Osteoblast (primary cell): Measurements from ENCODE around the gene SLC25A22. TPM values are rescaled to one million over a fixed set of nuclear protein-coding genes. Genes with fewer than 3 reads are reported as not detected.
A peak's percentile ranks its signal among the peaks of the same experiment; 100 is the strongest.

Experiments
- DNase-seq: peaks from one replicate; pipeline ENCODE4 v3.0.0; 2011; ENCODE audit warnings: low spot score, mixed read lengths; ENCODE audit not compliant: insufficient read length; ENCODE audit errors: missing footprints
- H2AFZ ChIP-seq: 2 replicates; pipeline ENCODE4 v1.6.0; 2011; ENCODE audit warnings: mild to moderate bottlenecking, low read length
- H3K27ac ChIP-seq: 2 replicates; pipeline ENCODE4 v1.5.1; 2011; ENCODE audit warnings: mild to moderate bottlenecking, low read depth, low read length, moderate library complexity
- H3K27me3 ChIP-seq: 2 replicates; pipeline ENCODE4 v1.6.0; 2012; ENCODE audit warnings: mild to moderate bottlenecking, control low read depth, inconsistent platforms, low read length, moderate library complexity; ENCODE audit not compliant: insufficient read depth
- H3K36me3 ChIP-seq: 2 replicates; pipeline ENCODE4 v1.5.1; 2011; ENCODE audit warnings: mild to moderate bottlenecking, low read length, control low read depth, moderate library complexity; ENCODE audit not compliant: insufficient read depth
- H3K4me1 ChIP-seq: 2 replicates; pipeline ENCODE4 v1.5.1; 2011; ENCODE audit warnings: mild to moderate bottlenecking, low read length, control low read depth, moderate library complexity; ENCODE audit not compliant: insufficient read depth
- H3K4me2 ChIP-seq: 2 replicates; pipeline ENCODE4 v1.6.0; 2011; ENCODE audit warnings: mild to moderate bottlenecking, low read length; ENCODE audit not compliant: insufficient read depth
- H3K4me3 ChIP-seq: fragments of 200-600 bp; sonication (generic); 3 replicates; pipeline ENCODE4 v1.5.1; 2012; ENCODE audit warnings: mild to moderate bottlenecking, low read length, inconsistent platforms; ENCODE audit not compliant: insufficient read depth
- H3K79me2 ChIP-seq: 2 replicates; pipeline ENCODE4 v1.6.0; 2012; ENCODE audit warnings: mild to moderate bottlenecking, low read length, control low read depth, inconsistent platforms; ENCODE audit not compliant: insufficient read depth
- H3K9me3 ChIP-seq: 2 replicates; pipeline ENCODE4 v1.5.1; 2011; ENCODE audit warnings: low read depth, low read length, control low read depth
- H4K20me1 ChIP-seq: 2 replicates; pipeline ENCODE4 v1.6.0; 2012; ENCODE audit warnings: mild to moderate bottlenecking, low read length, control low read depth; ENCODE audit not compliant: insufficient read depth
- total RNA-seq: library from RNA; depleted of rRNA; stranded (reverse); fragments of >200 nt; gene quantifications from 2 replicates; pipeline ENCODE4 v1.2.3, GENCODE V29; 2012
- TF ChIP-seq, protein P1 (sequence below): IDR thresholded peaks from 2 replicates; pipeline ENCODE4 v1.5.1; 2011; ENCODE audit warnings: mild to moderate bottlenecking, low read depth, low read length, moderate library complexity; ENCODE audit errors: extremely low read depth

Gene SLC25A22
- total RNA-seq, 1 donor, result 9.0 TPM

DNA sequence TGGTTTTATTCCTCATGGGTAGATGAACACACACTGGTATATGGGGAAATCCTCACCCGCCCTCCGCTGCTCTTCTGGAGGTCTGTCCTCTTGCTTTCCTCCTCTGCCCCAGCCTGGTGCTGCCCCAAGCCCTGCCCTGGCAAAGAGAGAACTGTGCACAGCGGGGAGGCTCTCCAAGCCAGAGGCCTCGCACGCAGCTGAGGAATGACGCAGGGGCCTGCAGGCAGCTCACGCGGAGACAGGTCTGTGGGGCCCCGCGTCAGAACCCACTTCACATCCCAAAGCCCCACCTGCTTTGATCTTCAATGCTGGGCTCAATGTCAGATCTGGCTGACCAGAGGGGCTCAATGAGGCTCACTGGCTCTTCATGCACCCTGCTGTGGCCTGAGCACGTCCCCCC lies 30.8 kb downstream of the SLC25A22 start:
- Histone ChIP-seq H3K27ac (no peak overlapping the region), H3K9me3 (no peaks in the 10 kb centered on the region), H3K79me2 (peaks cover 36% of the 10 kb centered on the region), H2AFZ (no peak overlapping the region), H3K4me2 (no peak overlapping the region), H3K4me3 (no peak overlapping the region), H4K20me1 (peaks cover 60% of the 10 kb centered on the region), H3K4me1 (peaks cover 19% of the 10 kb centered on the region), H3K36me3 (peaks cover 64% of the 10 kb centered on the region), H3K27me3 (no peaks in the 10 kb centered on the region)
- TF ChIP-seq, protein P1, sequence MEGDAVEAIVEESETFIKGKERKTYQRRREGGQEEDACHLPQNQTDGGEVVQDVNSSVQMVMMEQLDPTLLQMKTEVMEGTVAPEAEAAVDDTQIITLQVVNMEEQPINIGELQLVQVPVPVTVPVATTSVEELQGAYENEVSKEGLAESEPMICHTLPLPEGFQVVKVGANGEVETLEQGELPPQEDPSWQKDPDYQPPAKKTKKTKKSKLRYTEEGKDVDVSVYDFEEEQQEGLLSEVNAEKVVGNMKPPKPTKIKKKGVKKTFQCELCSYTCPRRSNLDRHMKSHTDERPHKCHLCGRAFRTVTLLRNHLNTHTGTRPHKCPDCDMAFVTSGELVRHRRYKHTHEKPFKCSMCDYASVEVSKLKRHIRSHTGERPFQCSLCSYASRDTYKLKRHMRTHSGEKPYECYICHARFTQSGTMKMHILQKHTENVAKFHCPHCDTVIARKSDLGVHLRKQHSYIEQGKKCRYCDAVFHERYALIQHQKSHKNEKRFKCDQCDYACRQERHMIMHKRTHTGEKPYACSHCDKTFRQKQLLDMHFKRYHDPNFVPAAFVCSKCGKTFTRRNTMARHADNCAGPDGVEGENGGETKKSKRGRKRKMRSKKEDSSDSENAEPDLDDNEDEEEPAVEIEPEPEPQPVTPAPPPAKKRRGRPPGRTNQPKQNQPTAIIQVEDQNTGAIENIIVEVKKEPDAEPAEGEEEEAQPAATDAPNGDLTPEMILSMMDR, result no peak
- DNase-seq, result peak; percentile 37

DNA sequence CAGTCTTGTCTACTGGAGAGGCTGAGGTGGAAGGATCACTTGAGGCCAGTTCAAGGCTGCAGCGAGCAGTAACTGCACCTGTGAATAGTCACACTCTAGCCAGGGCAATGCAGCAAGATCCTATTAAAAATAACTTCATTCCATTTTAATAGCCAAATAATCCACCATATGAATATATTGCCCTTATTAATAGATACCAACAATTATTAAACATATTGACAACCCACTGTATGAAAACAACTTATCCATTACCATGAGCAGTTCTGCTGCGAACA lies 31.2 kb downstream of the SLC25A22 start:
- Histone ChIP-seq H4K20me1 (peaks cover 62% of the 10 kb centered on the region), H2AFZ (no peak overlapping the region), H3K4me2 (no peak overlapping the region), H3K27me3 (no peaks in the 10 kb centered on the region), H3K4me3 (no peak overlapping the region), H3K27ac (peak overlapping the region; percentile 44), H3K9me3 (no peaks in the 10 kb centered on the region), H3K4me1 (peaks cover 20% of the 10 kb centered on the region), H3K36me3 (peaks cover 64% of the 10 kb centered on the region), H3K79me2 (peaks cover 33% of the 10 kb centered on the region)
- DNase-seq, result no peak
- TF ChIP-seq, protein P1, result no peak

DNA sequence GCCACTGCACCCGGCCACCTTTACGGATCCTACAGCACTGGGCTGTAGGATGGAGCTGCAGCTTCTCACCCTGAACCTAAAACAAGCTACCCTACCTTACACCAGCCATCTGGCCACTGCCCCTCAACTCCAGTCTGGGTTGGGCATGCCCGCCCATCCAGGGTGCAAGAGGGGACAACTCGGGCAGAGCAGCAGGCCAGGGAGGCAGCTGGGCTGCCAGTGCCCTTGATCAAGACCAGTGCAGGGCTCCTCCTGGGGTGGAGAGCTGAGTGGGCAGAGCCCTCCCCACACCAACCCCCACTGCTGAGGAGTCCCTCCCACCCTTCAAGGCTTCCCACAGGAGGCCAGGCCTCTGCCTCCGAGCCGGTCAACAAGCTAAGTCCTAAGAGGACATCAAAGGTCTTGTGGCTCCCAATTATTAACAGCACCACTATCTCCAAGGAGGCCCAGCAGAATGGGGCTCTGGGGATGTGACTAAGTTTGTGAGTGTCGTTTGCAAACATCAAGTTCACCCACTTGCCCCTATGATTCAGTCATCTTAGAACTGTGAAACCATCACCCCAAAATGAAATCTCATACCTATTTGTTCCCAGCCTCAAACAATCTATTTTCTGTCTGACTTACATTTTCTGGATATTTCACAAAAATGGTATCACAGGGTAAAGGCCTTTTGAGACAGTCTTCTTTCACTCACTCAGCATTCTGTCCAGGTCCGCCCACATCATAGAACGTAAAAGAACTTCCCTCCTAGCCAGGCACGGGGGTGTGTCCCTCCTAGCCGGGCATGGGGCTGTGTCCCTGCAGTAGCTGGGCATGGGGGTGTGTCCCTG lies 31.8 kb downstream of the SLC25A22 start:
- Histone ChIP-seq H3K27ac (peak overlapping the region; percentile 46), H4K20me1 (peaks cover 59% of the 10 kb centered on the region), H3K4me3 (no peak overlapping the region), H3K79me2 (peaks cover 28% of the 10 kb centered on the region), H3K36me3 (peaks cover 63% of the 10 kb centered on the region), H3K4me2 (no peak overlapping the region), H2AFZ (no peak overlapping the region), H3K9me3 (no peaks in the 10 kb centered on the region), H3K27me3 (no peaks in the 10 kb centered on the region), H3K4me1 (peaks cover 20% of the 10 kb centered on the region)
- DNase-seq, result peak; percentile 85
- TF ChIP-seq, protein P1, result no peak

DNA sequence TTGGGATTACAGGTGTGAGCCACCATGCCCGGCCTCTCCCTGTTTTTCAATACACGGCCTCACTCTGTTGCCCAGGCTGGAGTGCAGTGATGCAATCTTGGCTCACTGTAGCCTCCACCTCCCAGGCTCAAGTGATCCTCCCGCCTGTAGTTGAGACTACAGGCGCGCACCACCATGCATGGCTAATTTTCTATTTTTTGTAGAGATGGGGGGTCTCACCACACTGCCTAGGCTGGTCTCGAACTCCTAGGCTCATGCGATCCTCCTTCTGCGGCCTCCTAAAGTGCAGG lies 32.3 kb downstream of the SLC25A22 start:
- Histone ChIP-seq H3K79me2 (peaks cover 22% of the 10 kb centered on the region), H3K27me3 (no peaks in the 10 kb centered on the region), H3K36me3 (peaks cover 62% of the 10 kb centered on the region), H3K4me2 (no peak overlapping the region), H3K9me3 (no peaks in the 10 kb centered on the region), H3K27ac (peak overlapping the region; percentile 46), H4K20me1 (peaks cover 54% of the 10 kb centered on the region), H2AFZ (no peak overlapping the region), H3K4me3 (no peak overlapping the region), H3K4me1 (peaks cover 20% of the 10 kb centered on the region)
- TF ChIP-seq, protein P1, result no peak
- DNase-seq, result no peak
